PC-3 (cell line): ENCODE results near the gene CAST.

ENCODE experiments used
- EZH2 ChIP-seq: fragments of 300-600 bp; sonication (generic); IDR thresholded peaks from one replicate; pipeline ENCODE4 v1.6.1; 2017; ENCODE audit warnings: antibody characterized with exemption, mild to moderate bottlenecking, low read length; ENCODE audit not compliant: unreplicated experiment
- EZH2phosphoT487 ChIP-seq: fragments of 300-600 bp; sonication (generic); IDR thresholded peaks from 2 replicates; pipeline ENCODE4 v1.6.1; 2018; ENCODE audit warnings: mild to moderate bottlenecking, antibody characterized with exemption, low read length, borderline replicate concordance
- TF ChIP-seq, protein P1 (sequence below): fragments of 300-600 bp; sonication (generic); conservative IDR thresholded peaks from 2 replicates; pipeline ENCODE4 v1.5.1; 2017; ENCODE audit warnings: antibody characterized with exemption, low read depth, mild to moderate bottlenecking, low read length

DNA sequence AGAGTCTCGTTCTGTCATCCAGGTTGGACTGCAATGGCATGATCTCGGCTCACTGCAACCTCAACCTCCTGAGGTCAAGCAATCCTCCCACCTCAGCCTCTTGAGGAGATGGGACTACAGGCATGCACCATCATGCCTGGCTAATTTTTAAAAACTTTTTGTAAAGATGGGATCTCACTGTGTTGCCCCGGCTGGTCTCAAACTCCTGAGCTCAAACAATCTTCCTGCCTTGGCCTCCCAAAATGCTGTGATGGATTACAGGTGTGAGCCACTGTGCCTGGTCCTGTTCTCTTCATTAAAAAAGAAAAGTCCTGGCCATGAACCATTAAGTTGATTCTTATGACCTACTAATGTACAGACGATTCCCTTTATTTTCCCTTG, 90.8 kb downstream of the CAST start:
- TF ChIP-seq, protein P1, sequence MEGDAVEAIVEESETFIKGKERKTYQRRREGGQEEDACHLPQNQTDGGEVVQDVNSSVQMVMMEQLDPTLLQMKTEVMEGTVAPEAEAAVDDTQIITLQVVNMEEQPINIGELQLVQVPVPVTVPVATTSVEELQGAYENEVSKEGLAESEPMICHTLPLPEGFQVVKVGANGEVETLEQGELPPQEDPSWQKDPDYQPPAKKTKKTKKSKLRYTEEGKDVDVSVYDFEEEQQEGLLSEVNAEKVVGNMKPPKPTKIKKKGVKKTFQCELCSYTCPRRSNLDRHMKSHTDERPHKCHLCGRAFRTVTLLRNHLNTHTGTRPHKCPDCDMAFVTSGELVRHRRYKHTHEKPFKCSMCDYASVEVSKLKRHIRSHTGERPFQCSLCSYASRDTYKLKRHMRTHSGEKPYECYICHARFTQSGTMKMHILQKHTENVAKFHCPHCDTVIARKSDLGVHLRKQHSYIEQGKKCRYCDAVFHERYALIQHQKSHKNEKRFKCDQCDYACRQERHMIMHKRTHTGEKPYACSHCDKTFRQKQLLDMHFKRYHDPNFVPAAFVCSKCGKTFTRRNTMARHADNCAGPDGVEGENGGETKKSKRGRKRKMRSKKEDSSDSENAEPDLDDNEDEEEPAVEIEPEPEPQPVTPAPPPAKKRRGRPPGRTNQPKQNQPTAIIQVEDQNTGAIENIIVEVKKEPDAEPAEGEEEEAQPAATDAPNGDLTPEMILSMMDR, result no peak
- TF ChIP-seq EZH2, result no peak
- TF ChIP-seq EZH2phosphoT487, result no peak
